ENCODE results near the gene PFKL.

- no peak for TF ChIP-seq EZH2 (IDR thresholded peaks at IDR 0.05)
- no peak for TF ChIP-seq POLR2AphosphoS5 (IDR thresholded peaks at IDR 0.05; ENCODE audit: borderline replicate concordance, low read depth, low read length)
Observed at GRCh38 chr21:44363278-44363677, 63.4 kb downstream of the PFKL start.
